Neutrophil (primary cell): Measurements from ENCODE around the gene NUDT16L1.

ENCODE experiments used
- H3K27ac ChIP-seq: fragments of 200-600 bp; sonication (generic); 2 replicates; pipeline ENCODE4 v1.5.1; 2016; ENCODE audit warnings: mild to moderate bottlenecking, moderate library complexity
- H3K27me3 ChIP-seq: fragments of 200-600 bp; sonication (generic); 2 replicates; pipeline ENCODE4 v1.6.0; 2016; ENCODE audit warnings: mild to moderate bottlenecking
- H3K36me3 ChIP-seq: fragments of 200-600 bp; sonication (generic); 2 replicates; pipeline ENCODE4 v1.5.1; 2017
- H3K4me1 ChIP-seq, 2 experiments: fragments of 200-600 bp in 1 of 2; sonication (generic) in 1 of 2; 1 replicate in 1 of 2; 2 replicates in 1 of 2; pipeline versions ENCODE4 v1.5.1 to v1.6.1; 2013 to 2016; ENCODE audit warnings: low read depth in 1 of 2, low read length in 1 of 2, mild to moderate bottlenecking in 1 of 2, moderate library complexity in 1 of 2; ENCODE audit not compliant: control insufficient read depth in 1 of 2, insufficient read depth in 1 of 2
- H3K4me3 ChIP-seq, 2 experiments: fragments of 200-600 bp in 1 of 2; sonication (generic) in 1 of 2; 1 replicate in 1 of 2; 2 replicates in 1 of 2; pipeline ENCODE4 v1.5.1; 2013 to 2016; ENCODE audit warnings: low read depth in 1 of 2, low read length in 1 of 2, mild to moderate bottlenecking in 1 of 2, moderate library complexity in 1 of 2
- H3K9me3 ChIP-seq: fragments of 200-600 bp; sonication (generic); 2 replicates; pipeline ENCODE4 v1.5.1; 2016
- TF ChIP-seq, protein P1 (sequence below): fragments of 200-600 bp; sonication (generic); IDR thresholded peaks from 2 replicates; pipeline ENCODE4 v1.5.1; 2016; ENCODE audit warnings: antibody characterized with exemption

Gene NUDT16L1

DNA sequence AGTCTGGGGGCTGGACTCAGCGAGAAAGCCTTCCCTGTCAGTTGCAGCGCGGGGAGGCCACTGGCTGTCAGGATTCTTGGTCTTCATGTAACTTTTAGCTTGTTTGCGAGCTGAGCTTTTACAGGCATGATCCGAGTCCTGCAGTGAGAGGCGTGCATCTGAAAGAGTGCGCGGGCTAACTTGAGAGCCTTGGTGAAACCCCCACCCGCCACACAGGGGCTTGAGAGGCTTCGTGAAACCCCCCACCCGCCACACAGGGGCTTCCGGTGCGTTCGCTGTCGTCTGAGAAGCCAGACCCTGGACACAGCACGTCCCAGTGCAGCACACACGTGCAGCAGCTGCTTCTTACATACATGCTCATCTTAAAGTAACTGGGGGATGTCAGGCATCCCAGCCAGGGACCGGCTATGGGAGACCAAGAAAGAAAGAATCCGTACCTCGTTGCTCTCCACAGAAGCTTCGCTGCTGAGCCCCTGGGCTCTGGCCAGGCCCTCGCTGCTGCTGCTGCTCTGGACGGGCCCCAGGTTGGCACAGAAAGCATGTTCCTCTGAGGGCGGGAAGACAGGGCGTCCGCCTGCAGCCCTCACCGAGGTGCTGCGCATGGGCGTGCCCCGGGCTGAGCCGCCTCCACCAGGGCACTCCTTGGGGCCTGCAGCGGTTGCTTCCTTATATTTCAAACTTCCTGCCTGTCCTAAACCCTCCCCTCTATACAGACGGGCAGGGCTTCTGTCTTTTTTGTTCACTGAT, 7.8 kb downstream of the NUDT16L1 start:
- TF ChIP-seq, protein P1, sequence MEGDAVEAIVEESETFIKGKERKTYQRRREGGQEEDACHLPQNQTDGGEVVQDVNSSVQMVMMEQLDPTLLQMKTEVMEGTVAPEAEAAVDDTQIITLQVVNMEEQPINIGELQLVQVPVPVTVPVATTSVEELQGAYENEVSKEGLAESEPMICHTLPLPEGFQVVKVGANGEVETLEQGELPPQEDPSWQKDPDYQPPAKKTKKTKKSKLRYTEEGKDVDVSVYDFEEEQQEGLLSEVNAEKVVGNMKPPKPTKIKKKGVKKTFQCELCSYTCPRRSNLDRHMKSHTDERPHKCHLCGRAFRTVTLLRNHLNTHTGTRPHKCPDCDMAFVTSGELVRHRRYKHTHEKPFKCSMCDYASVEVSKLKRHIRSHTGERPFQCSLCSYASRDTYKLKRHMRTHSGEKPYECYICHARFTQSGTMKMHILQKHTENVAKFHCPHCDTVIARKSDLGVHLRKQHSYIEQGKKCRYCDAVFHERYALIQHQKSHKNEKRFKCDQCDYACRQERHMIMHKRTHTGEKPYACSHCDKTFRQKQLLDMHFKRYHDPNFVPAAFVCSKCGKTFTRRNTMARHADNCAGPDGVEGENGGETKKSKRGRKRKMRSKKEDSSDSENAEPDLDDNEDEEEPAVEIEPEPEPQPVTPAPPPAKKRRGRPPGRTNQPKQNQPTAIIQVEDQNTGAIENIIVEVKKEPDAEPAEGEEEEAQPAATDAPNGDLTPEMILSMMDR: no peak
- Histone ChIP-seq H3K4me1 (peaks cover 0 to 4% of the 10 kb centered on the region in 2 experiments), H3K36me3 (peaks cover 46% of the 10 kb centered on the region), H3K27ac (no peak overlapping the region), H3K4me3 (no peak overlapping the region), H3K9me3 (no peaks in the 10 kb centered on the region), H3K27me3 (no peaks in the 10 kb centered on the region)

DNA sequence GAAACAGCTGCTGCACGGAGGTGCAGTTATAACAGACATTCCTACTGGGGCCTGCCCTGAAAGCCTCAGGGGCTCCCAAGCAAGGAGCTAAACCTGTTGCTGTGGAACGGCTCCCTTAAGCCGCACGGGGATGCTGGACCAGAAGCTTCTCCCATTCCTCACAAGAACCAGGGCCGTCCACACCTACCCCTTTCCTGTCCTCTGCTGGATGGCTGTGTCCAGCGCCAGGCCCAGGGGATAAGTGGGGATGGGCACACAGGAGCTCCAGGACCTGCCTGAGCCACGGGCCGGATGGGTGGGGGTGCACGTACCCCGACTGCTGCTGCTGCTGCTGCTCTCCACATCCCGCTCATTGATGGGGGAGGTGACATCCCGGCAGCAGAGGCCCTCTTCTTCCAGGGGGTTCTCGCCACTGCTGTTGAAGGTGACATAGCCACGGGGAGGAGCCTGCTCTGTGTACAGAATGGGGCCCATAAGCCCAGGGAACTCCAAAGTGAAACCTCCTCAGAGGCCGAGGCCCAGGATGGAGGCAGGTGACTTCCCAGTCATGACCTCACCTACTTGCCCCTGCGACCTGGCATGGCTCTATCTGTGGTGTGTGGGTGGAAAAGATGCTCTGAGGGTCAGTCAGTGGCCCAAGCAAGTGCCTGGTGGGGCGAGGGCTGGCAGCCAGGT, 8.6 kb downstream of the NUDT16L1 start:
- H3K36me3 ChIP-seq: peaks cover 39% of the 10 kb centered on the region

DNA sequence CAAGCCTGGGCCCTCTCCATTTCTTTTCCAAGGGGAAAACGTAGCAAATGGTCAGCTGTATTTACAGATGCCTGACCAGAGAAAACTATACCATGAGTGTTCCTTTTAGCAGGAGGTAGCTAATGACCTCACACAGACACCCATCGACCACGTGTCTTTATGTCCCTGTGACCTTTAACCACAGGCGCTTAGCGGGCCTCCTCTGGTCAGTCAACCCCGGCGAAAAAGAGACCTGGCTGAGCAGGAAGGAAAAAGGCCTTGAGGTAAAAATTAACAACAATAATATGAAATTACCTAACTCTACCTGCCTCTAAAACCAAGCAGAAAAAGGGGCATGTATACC, 9.1 kb downstream of the NUDT16L1 start:
- Histone ChIP-seq H3K27me3 (no peaks in the 10 kb centered on the region), H3K4me3 (no peak overlapping the region), H3K9me3 (no peaks in the 10 kb centered on the region), H3K36me3 (peaks cover 34% of the 10 kb centered on the region), H3K27ac (no peak overlapping the region), H3K4me1 (peaks cover 0 to 4% of the 10 kb centered on the region in 2 experiments)
- TF ChIP-seq, protein P1: no peak

More for the DNA sequence above, 8.6 kb downstream of the NUDT16L1 start:
- Histone ChIP-seq H3K9me3 (no peaks in the 10 kb centered on the region), H3K4me1 (peaks cover 0 to 4% of the 10 kb centered on the region in 2 experiments), H3K27ac (no peak overlapping the region), H3K27me3 (no peaks in the 10 kb centered on the region), H3K4me3 (no peak overlapping the region)
- TF ChIP-seq, protein P1: no peak

DNA sequence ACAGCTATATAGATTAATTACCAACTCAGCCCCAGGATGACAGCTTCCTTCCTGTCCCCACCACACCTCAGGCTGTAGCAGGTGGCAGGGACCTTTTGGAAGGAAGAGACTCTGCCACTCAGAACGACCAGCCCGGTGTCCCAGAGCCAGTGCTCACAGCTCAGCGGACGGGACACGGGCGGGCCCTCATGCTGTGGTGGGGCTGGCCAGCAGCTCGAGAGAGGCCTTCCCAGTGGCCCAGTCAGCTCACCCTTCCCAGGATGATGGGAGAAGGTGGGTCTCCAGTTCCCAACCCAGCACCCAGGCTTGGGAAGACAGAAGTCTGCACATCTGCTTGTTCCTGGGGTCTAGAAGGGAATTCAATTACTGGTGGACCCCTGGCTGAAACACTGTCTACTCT, 10.5 kb downstream of the NUDT16L1 start:
- H3K9me3 ChIP-seq: no peaks in the 10 kb centered on the region
- peaks cover 21% of the 10 kb centered on the region for H3K36me3 ChIP-seq
- H3K4me1 ChIP-seq: no peaks in the 10 kb centered on the region
- H3K4me3 ChIP-seq: no peak overlapping the region
- H3K27ac ChIP-seq: no peak overlapping the region
- TF ChIP-seq, protein P1: no peak
- H3K27me3 ChIP-seq: no peaks in the 10 kb centered on the region

DNA sequence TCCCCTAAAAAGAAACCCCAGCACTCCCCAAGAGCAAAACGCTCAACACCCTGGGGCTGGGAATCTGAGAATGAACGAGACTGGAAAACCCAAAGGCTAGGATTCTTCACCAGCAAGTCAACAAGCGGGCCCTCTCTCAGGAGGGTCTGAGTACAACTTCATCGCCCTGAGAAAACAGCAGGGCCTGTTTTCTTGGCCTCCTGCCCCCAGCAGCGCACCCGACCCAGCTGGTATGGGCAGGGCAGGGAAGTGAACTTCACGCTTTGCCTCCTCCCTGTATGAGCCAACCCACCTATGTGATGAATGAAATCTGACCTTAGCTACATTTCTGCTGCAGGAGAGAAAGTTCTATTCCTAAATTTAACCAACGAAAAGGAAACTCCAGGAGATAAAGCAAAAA, 11.1 kb downstream of the NUDT16L1 start:
- H3K4me1 ChIP-seq: no peaks in the 10 kb centered on the region
- no peak overlapping the region for H3K4me3 ChIP-seq
- H3K9me3 ChIP-seq: no peaks in the 10 kb centered on the region
- TF ChIP-seq, protein P1: no peak
- no peak overlapping the region for H3K27ac ChIP-seq
- no peaks in the 10 kb centered on the region for H3K27me3 ChIP-seq
- peaks cover 15% of the 10 kb centered on the region for H3K36me3 ChIP-seq
